Osteoblast (primary cell): ENCODE results near the gene CACNA1H. TPM values are rescaled to one million over a fixed set of nuclear protein-coding genes. Genes with fewer than 3 reads are reported as not detected.

Experiments used
- DNase-seq: peaks from one replicate; pipeline ENCODE4 v3.0.0; 2011; ENCODE audit warnings: low spot score, mixed read lengths; ENCODE audit not compliant: insufficient read length; ENCODE audit errors: missing footprints
- H2AFZ ChIP-seq: 2 replicates; pipeline ENCODE4 v1.6.0; 2011; ENCODE audit warnings: mild to moderate bottlenecking, low read length
- H3K27ac ChIP-seq: 2 replicates; pipeline ENCODE4 v1.5.1; 2011; ENCODE audit warnings: mild to moderate bottlenecking, low read depth, low read length, moderate library complexity
- H3K27me3 ChIP-seq: 2 replicates; pipeline ENCODE4 v1.6.0; 2012; ENCODE audit warnings: mild to moderate bottlenecking, control low read depth, inconsistent platforms, low read length, moderate library complexity; ENCODE audit not compliant: insufficient read depth
- H3K36me3 ChIP-seq: 2 replicates; pipeline ENCODE4 v1.5.1; 2011; ENCODE audit warnings: mild to moderate bottlenecking, low read length, control low read depth, moderate library complexity; ENCODE audit not compliant: insufficient read depth
- H3K4me1 ChIP-seq: 2 replicates; pipeline ENCODE4 v1.5.1; 2011; ENCODE audit warnings: mild to moderate bottlenecking, low read length, control low read depth, moderate library complexity; ENCODE audit not compliant: insufficient read depth
- H3K4me2 ChIP-seq: 2 replicates; pipeline ENCODE4 v1.6.0; 2011; ENCODE audit warnings: mild to moderate bottlenecking, low read length; ENCODE audit not compliant: insufficient read depth
- H3K4me3 ChIP-seq: fragments of 200-600 bp; sonication (generic); 3 replicates; pipeline ENCODE4 v1.5.1; 2012; ENCODE audit warnings: mild to moderate bottlenecking, low read length, inconsistent platforms; ENCODE audit not compliant: insufficient read depth
- H3K79me2 ChIP-seq: 2 replicates; pipeline ENCODE4 v1.6.0; 2012; ENCODE audit warnings: mild to moderate bottlenecking, low read length, control low read depth, inconsistent platforms; ENCODE audit not compliant: insufficient read depth
- H3K9me3 ChIP-seq: 2 replicates; pipeline ENCODE4 v1.5.1; 2011; ENCODE audit warnings: low read depth, low read length, control low read depth
- H4K20me1 ChIP-seq: 2 replicates; pipeline ENCODE4 v1.6.0; 2012; ENCODE audit warnings: mild to moderate bottlenecking, low read length, control low read depth; ENCODE audit not compliant: insufficient read depth
- total RNA-seq: library from RNA; depleted of rRNA; stranded (reverse); fragments of >200 nt; gene quantifications from 2 replicates; pipeline ENCODE4 v1.2.3, GENCODE V29; 2012
- TF ChIP-seq, protein P1 (sequence below): IDR thresholded peaks from 2 replicates; pipeline ENCODE4 v1.5.1; 2011; ENCODE audit warnings: mild to moderate bottlenecking, low read depth, low read length, moderate library complexity; ENCODE audit errors: extremely low read depth

The CACNA1H gene
- total RNA-seq, 1 donor, result under 0.01 TPM

DNA sequence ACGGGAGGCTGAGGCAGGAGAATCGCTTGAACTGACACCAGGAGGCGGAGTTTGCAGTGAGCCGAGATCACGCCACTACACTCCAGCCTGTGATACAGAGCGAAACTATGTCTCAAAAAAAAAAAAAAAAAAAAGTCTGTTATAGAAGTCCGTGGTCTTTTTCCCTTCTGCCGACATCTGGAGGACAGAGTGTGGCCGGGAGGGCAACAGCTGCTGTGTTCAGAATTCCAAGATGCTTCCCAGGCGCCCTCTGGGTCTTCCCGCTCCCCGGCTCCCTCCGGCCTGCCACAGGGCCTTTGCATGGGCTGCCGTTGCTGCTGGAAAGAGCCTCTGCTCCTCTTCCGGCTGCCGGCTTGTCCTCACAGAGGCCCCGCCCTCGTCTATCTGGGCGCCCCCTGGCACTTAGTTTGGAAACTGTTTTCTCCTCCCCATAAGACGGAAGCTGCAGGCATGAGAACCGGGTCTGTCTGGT lies 2.4 kb upstream of the CACNA1H start:
- Histone ChIP-seq H3K79me2 (no peaks in the 10 kb centered on the region), H3K4me2 (no peak overlapping the region), H3K27me3 (peaks cover 30% of the 10 kb centered on the region), H3K4me3 (no peak overlapping the region), H2AFZ (no peak overlapping the region), H3K27ac (no peak overlapping the region), H4K20me1 (no peaks in the 10 kb centered on the region), H3K4me1 (no peaks in the 10 kb centered on the region), H3K36me3 (no peaks in the 10 kb centered on the region), H3K9me3 (no peaks in the 10 kb centered on the region)
- TF ChIP-seq, protein P1, sequence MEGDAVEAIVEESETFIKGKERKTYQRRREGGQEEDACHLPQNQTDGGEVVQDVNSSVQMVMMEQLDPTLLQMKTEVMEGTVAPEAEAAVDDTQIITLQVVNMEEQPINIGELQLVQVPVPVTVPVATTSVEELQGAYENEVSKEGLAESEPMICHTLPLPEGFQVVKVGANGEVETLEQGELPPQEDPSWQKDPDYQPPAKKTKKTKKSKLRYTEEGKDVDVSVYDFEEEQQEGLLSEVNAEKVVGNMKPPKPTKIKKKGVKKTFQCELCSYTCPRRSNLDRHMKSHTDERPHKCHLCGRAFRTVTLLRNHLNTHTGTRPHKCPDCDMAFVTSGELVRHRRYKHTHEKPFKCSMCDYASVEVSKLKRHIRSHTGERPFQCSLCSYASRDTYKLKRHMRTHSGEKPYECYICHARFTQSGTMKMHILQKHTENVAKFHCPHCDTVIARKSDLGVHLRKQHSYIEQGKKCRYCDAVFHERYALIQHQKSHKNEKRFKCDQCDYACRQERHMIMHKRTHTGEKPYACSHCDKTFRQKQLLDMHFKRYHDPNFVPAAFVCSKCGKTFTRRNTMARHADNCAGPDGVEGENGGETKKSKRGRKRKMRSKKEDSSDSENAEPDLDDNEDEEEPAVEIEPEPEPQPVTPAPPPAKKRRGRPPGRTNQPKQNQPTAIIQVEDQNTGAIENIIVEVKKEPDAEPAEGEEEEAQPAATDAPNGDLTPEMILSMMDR, result no peak
- peak; percentile 93 for DNase-seq

DNA sequence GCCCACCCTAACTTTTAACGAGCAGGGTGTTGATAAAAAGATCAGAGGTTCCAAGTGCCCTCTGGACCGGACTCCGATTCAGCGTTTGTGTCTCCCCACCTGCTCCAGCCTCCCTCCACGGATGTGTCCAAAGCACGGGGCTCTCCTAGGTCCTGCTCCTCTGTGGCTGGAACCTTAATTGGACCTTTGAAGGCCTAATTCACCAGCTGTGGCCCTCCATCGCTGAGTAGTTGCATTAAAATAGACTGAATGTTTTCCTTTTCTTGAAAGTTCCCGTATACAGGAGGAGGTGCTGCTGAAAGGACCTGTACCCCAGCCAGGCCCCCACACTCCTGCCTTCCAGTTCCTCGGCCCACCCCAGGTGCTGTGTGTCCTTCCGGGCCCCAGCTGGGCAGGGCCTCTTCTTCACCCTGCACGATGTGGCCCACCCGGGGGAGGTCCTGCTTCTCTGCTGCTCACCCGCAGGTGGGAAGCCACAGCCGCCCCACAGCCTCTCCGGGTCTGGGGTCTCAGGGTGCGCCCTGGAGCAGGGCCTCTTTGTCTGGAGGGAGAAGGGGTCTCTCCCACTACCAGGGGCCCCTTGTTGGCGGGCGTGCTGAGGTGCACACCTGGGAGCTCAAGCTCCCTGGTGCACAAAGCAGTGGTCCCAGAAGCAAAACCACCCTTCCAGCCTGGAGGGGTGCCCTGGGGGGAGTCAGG lies 1.3 kb upstream of the CACNA1H start:
- no peaks in the 10 kb centered on the region for H3K36me3 ChIP-seq
- peak; percentile 92 for DNase-seq
- no peak overlapping the region for H3K4me3 ChIP-seq
- no peaks in the 10 kb centered on the region for H3K79me2 ChIP-seq
- H3K9me3 ChIP-seq, result no peaks in the 10 kb centered on the region
- TF ChIP-seq, protein P1, result no peak
- H3K27me3 ChIP-seq, result peaks cover 32% of the 10 kb centered on the region
- no peak overlapping the region for H3K27ac ChIP-seq
- H3K4me2 ChIP-seq, result no peak overlapping the region
- no peak overlapping the region for H2AFZ ChIP-seq
- H4K20me1 ChIP-seq, result no peaks in the 10 kb centered on the region
- no peaks in the 10 kb centered on the region for H3K4me1 ChIP-seq

DNA sequence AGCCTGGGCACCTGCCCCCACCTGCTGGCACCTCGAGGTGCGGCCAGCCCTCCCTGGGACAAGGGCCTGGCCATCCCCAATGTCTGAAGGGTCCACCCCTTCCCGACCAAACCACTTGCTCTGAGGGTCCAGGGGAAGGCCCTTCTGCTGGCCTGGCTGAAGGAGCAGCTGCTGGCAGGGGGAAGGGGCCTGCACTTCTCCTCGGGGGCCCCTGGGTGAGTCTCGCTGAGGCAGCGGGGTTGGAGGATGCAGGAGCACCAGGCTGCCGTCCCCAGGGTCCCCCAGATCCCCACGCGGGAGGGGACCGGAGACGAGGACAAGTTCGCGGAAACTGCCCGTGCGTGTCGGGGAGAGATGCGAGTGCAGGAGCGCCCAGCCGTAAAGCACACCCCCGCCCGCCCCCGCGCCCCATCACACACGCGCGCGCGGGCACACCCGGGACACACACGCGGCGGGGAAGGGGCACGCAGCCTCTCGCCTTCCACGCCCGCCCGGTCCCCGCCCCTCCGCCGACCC lies 725 bp upstream of the CACNA1H start:
- H3K4me1 ChIP-seq, result no peaks in the 10 kb centered on the region
- no peak overlapping the region for H3K27ac ChIP-seq
- no peaks in the 10 kb centered on the region for H3K36me3 ChIP-seq
- H3K4me3 ChIP-seq, result no peak overlapping the region
- TF ChIP-seq, protein P1, result no peak
- no peak overlapping the region for H3K4me2 ChIP-seq
- H3K79me2 ChIP-seq, result no peaks in the 10 kb centered on the region
- H3K27me3 ChIP-seq, result peaks cover 32% of the 10 kb centered on the region
- H2AFZ ChIP-seq, result no peak overlapping the region
- H4K20me1 ChIP-seq, result no peaks in the 10 kb centered on the region
- H3K9me3 ChIP-seq, result no peaks in the 10 kb centered on the region
- DNase-seq, result no peak

DNA sequence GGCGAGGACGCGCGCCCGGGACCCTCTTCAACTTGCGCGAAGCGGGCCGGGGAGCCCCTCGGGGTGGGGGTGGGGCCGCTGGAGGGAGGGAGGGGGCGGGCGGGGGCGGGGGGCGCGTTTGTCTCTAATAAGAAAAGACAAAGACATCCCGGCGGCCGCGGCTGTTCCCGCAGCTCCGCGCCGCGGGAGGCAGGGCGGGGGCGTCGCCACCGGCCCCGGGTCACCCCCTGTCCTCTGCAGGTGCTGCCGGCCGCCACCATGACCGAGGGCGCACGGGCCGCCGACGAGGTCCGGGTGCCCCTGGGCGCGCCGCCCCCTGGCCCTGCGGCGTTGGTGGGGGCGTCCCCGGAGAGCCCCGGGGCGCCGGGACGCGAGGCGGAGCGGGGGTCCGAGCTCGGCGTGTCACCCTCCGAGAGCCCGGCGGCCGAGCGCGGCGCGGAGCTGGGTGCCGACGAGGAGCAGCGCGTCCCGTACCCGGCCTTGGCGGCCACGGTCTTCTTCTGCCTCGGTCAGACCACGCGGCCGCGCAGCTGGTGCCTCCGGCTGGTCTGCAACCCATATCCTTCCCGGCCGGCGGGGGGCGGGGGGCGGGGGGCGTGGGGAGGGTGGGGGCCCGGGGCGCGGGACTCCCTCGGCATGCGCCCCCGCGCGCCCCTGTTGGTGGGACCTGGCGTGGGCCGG lies 714 bp downstream of the CACNA1H start:
- Histone ChIP-seq H3K36me3 (no peaks in the 10 kb centered on the region), H3K4me1 (no peaks in the 10 kb centered on the region), H3K4me2 (no peak overlapping the region), H4K20me1 (no peaks in the 10 kb centered on the region), H3K4me3 (no peak overlapping the region), H3K79me2 (no peaks in the 10 kb centered on the region), H3K27ac (no peak overlapping the region), H3K27me3 (peaks cover 39% of the 10 kb centered on the region), H2AFZ (no peak overlapping the region), H3K9me3 (no peaks in the 10 kb centered on the region)
- DNase-seq, result no peak
- TF ChIP-seq, protein P1, result no peak
